Testis (tissue), 3 donors: Measurements from ENCODE around the gene SMCO2. TPM values are rescaled to one million over a fixed set of nuclear protein-coding genes. Genes with fewer than 3 reads are reported as not detected.

Source experiments
- DNase-seq: peaks from one replicate; pipeline ENCODE4 v3.0.0-alpha.2; 2019
- H3K27ac ChIP-seq, 2 donors: fragments of 200-600 bp; sonication (generic); one replicate each; pipeline ENCODE4 v1.5.1; 2019
- H3K27me3 ChIP-seq: fragments of 200-600 bp; sonication (generic); one replicate; pipeline ENCODE4 v1.5.1; 2019
- H3K36me3 ChIP-seq: fragments of 200-600 bp; sonication (generic); one replicate; pipeline ENCODE4 v1.5.1; 2017; ENCODE audit warnings: low read depth; ENCODE audit errors: missing control alignments
- H3K4me1 ChIP-seq: fragments of 200-600 bp; sonication (generic); one replicate; pipeline ENCODE4 v1.5.1; 2019
- H3K4me3 ChIP-seq, 2 donors: fragments of 200-600 bp; sonication (generic); one replicate each; pipeline ENCODE4 v1.5.1; 2017 to 2019
- H3K9me3 ChIP-seq: fragments of 200-600 bp; sonication (generic); one replicate; pipeline ENCODE4 v1.5.1; 2017
- POLR2A ChIP-seq: fragments of 450-650 bp; IDR thresholded peaks from one replicate; pipeline ENCODE4 v1.6.1; 2017; ENCODE audit warnings: antibody characterized with exemption, mild to moderate bottlenecking, moderate library complexity
- WGBS, 2 donors: methylation state at CpG; one replicate each; pipeline ENCODE4 v1.1.5; 2018; 5-methylcytosine and 5-hydroxymethylcytosine counted together
- intact Hi-C: fragments of 100-400 bp; cut with DNase I; formaldehyde crosslinking; loops from one replicate; pipeline ENCODE4 v1.15.1; 2023; ENCODE audit warnings: low total_unique reads
- polyA plus RNA-seq: library from polyadenylated mRNA; stranded (reverse); fragments of 350-450 nt; fragmentation: Illumina TruSeq; extraction: RNeasy Lipid Tissue Mini Kit (QIAGEN cat#74804); gene quantifications from one replicate; pipeline ENCODE4 v1.2.3, GENCODE V29; 2014; ENCODE audit warnings: low read depth, low replicate concordance; ENCODE audit not compliant: insufficient read depth
- total RNA-seq, 2 donors: library from RNA; depleted of rRNA; stranded (reverse); fragments of >200 nt; gene quantifications; one replicate each; pipeline ENCODE4 v1.2.3, GENCODE V29; 2016
- TF ChIP-seq, protein P1 (sequence below), 3 experiments: fragments of 450-650 bp in 2 of 3; fragments of 200-600 bp in 1 of 3; sonication (generic) in 1 of 3; IDR thresholded peaks; one replicate each; pipeline ENCODE4 v1.5.1; 2016 to 2019; ENCODE audit warnings: antibody characterized with exemption in 3 of 3, mild to moderate bottlenecking in 2 of 3, moderate library complexity in 1 of 3

Gene SMCO2
- total and polyA plus RNA-seq, 3 donors from 2014 or later = 1.5 to 4.6 TPM; not detected in 1

- WGBS, 2 donors = 81 to 93% methylated on average over 2 of the region's 2 CpGs
- intact Hi-C loops = no loop called here
- Histone ChIP-seq H3K27me3 (no peaks in the 10 kb centered on the region), H3K4me1 (no peaks in the 10 kb centered on the region), H3K9me3 (no peaks in the 10 kb centered on the region), H3K27ac (no peak overlapping the region), H3K36me3 (no peaks in the 10 kb centered on the region), H3K4me3 (no peak overlapping the region)
- DNase-seq = no peak
- TF ChIP-seq POLR2A = no peak
- TF ChIP-seq, protein P1, sequence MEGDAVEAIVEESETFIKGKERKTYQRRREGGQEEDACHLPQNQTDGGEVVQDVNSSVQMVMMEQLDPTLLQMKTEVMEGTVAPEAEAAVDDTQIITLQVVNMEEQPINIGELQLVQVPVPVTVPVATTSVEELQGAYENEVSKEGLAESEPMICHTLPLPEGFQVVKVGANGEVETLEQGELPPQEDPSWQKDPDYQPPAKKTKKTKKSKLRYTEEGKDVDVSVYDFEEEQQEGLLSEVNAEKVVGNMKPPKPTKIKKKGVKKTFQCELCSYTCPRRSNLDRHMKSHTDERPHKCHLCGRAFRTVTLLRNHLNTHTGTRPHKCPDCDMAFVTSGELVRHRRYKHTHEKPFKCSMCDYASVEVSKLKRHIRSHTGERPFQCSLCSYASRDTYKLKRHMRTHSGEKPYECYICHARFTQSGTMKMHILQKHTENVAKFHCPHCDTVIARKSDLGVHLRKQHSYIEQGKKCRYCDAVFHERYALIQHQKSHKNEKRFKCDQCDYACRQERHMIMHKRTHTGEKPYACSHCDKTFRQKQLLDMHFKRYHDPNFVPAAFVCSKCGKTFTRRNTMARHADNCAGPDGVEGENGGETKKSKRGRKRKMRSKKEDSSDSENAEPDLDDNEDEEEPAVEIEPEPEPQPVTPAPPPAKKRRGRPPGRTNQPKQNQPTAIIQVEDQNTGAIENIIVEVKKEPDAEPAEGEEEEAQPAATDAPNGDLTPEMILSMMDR (IDR thresholded peaks at IDR 0.05) = no peak
Measured at GRCh38 chr12:27422697-27423096, 23.8 kb upstream of the SMCO2 start.

- no peaks in the 10 kb centered on the region for H3K36me3 ChIP-seq
- no peak overlapping the region for H3K27ac ChIP-seq
- no peak overlapping the region for H3K4me3 ChIP-seq
- 66 to 78% methylated on average over 4 of the region's 4 CpGs for WGBS, 2 donors
- TF ChIP-seq POLR2A = no peak
- TF ChIP-seq, protein P1 (IDR thresholded peaks at IDR 0.05) = peak; percentile 49 to 71 (median 59)
- DNase-seq = peak; percentile 56
- no peaks in the 10 kb centered on the region for H3K4me1 ChIP-seq
- intact Hi-C loops = no loop called here
- H3K27me3 ChIP-seq = no peaks in the 10 kb centered on the region
- no peaks in the 10 kb centered on the region for H3K9me3 ChIP-seq
Measured at GRCh38 chr12:27424631-27425230, 21.8 kb upstream of the SMCO2 start.

GRCh38 chr12:27425306-27425705 lies 21.2 kb upstream of the SMCO2 start:
- TF ChIP-seq POLR2A = no peak
- TF ChIP-seq, protein P1 (IDR thresholded peaks at IDR 0.05) = no peak
- Histone ChIP-seq H3K27me3 (no peaks in the 10 kb centered on the region), H3K36me3 (no peaks in the 10 kb centered on the region), H3K4me1 (no peaks in the 10 kb centered on the region), H3K9me3 (no peaks in the 10 kb centered on the region), H3K27ac (no peak overlapping the region), H3K4me3 (no peak overlapping the region)
- intact Hi-C loops = no loop called here
- WGBS, 2 donors = 74 to 75% methylated on average over 5 of the region's 5 CpGs
- no peak for DNase-seq

DNA sequence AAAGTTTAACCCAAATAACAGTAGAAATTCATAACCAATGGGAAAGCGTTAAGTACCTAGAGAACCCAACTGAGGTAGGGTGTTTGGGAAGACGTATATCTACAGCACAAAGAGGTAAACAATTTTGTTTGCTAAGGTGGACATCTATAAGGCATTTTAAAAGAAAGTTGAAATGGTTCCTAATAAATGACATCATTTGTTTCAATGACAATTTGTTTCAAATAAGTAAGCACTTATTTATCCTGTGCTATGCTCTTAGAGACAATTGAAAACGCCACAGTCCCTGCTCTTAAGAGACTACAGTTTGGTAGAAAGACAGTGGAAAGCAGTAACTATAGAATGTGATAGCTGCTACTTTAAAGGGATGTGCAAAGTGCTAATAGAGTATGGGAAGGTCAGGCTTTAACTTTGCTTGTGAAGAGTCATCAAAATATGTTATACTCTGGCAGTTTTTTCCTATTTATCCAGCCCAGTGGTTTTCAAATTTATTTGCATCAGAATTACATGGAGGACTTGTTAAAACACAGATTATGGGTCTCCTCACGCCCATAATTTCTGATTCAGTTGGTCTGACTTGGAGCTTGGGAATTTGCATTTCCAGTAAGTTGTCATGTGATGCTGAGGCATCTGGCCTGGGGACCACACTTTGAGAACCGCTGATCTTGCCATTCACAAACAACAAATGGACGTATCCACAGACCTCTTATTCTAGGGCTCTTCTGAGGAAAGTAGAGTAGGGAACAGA lies 19.6 kb upstream of the SMCO2 start:
- Histone ChIP-seq H3K36me3 (no peaks in the 10 kb centered on the region), H3K9me3 (no peaks in the 10 kb centered on the region), H3K27ac (no peak overlapping the region), H3K4me3 (no peak overlapping the region), H3K27me3 (no peaks in the 10 kb centered on the region), H3K4me1 (no peaks in the 10 kb centered on the region)
- TF ChIP-seq, protein P1 (IDR thresholded peaks at IDR 0.05) = no peak
- TF ChIP-seq POLR2A = no peak
- WGBS, 2 donors = 90 to 91% methylated on average over 6 of the region's 6 CpGs
- intact Hi-C loops = no loop called here
- no peak for DNase-seq

DNA sequence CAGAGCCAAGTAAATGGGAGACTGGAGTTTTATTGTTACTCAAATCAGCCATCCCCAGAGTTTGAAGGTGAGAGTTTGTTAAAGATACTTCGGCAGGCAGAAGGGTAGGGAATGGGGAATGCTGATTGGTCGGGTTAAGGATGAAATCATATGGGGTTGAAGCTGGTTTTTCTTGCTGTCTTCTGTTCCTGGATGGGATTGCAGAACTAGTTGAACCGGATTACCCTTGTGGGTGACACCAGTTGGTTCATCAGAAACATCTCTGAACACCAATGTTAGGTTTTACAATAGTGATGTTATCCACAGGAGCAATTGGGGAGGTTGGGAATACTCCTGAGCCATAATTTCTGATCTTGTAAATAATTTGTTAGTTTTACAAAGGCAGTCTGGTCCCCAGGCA lies 18.7 kb upstream of the SMCO2 start:
- Histone ChIP-seq H3K36me3 (no peaks in the 10 kb centered on the region), H3K4me1 (no peaks in the 10 kb centered on the region), H3K4me3 (no peak overlapping the region), H3K27me3 (no peaks in the 10 kb centered on the region), H3K9me3 (no peaks in the 10 kb centered on the region), H3K27ac (no peak overlapping the region)
- TF ChIP-seq, protein P1 (IDR thresholded peaks at IDR 0.05) = no peak
- no peak for TF ChIP-seq POLR2A
- 63 to 94% methylated on average over 3 of the region's 3 CpGs for WGBS, 2 donors
- DNase-seq = no peak
- intact Hi-C loops = no loop called here
